H9 (cell line): ENCODE data around the gene PVALB. TPM values are rescaled to one million over a fixed set of nuclear protein-coding genes. Genes with fewer than 3 reads are reported as not detected.
A peak's percentile ranks its signal among the peaks of the same experiment; 100 is the strongest.

Experiments
- DNase-seq: peaks from one replicate; pipeline ENCODE4 v3.0.0-alpha.2; 2017
- H2AFZ ChIP-seq: one replicate; pipeline ENCODE4 v1.6.1; 2013; ENCODE audit warnings: mild to moderate bottlenecking, low read length, control low read depth, moderate library complexity
- H2AK5ac ChIP-seq: 2 replicates; pipeline ENCODE4 v1.6.1; 2013; ENCODE audit warnings: low read length, control low read depth, mixed read lengths; ENCODE audit not compliant: insufficient read length
- H2BK120ac ChIP-seq: one replicate; pipeline ENCODE4 v1.6.1; 2013; ENCODE audit warnings: low read depth, mild to moderate bottlenecking, low read length, control low read depth, inconsistent platforms; ENCODE audit not compliant: poor library complexity, severe bottlenecking
- H2BK12ac ChIP-seq: 2 replicates; pipeline ENCODE4 v1.6.1; 2013; ENCODE audit warnings: low read length, control low read depth, mixed read lengths, low read depth; ENCODE audit not compliant: insufficient read length
- H2BK15ac ChIP-seq: 2 replicates; pipeline ENCODE4 v1.6.1; 2013; ENCODE audit warnings: low read depth, low read length, control low read depth
- H2BK20ac ChIP-seq: one replicate; pipeline ENCODE4 v1.6.1; 2013; ENCODE audit warnings: low read depth, mild to moderate bottlenecking, low read length, control low read depth, inconsistent platforms; ENCODE audit not compliant: poor library complexity, severe bottlenecking
- H2BK5ac ChIP-seq: 2 replicates; pipeline ENCODE4 v1.6.1; 2013; ENCODE audit warnings: low read length, control low read depth, mixed read lengths; ENCODE audit not compliant: insufficient read length
- H3K14ac ChIP-seq: 2 replicates; pipeline ENCODE4 v1.6.1; 2013; ENCODE audit warnings: low read length, control low read depth; ENCODE audit not compliant: insufficient read depth
- H3K18ac ChIP-seq: 2 replicates; pipeline ENCODE4 v1.6.1; 2013; ENCODE audit warnings: low read depth, mild to moderate bottlenecking, mixed read lengths, low read length, control low read depth; ENCODE audit not compliant: insufficient read length
- H3K23ac ChIP-seq: 2 replicates; pipeline ENCODE4 v1.6.1; 2013; ENCODE audit warnings: low read length, control low read depth, mixed read lengths, low read depth; ENCODE audit not compliant: insufficient read length
- H3K23me2 ChIP-seq: 2 replicates; pipeline ENCODE4 v1.6.1; 2013; ENCODE audit warnings: low read depth, mild to moderate bottlenecking, mixed read lengths, low read length, control low read depth; ENCODE audit not compliant: insufficient read length, poor library complexity, severe bottlenecking
- H3K27ac ChIP-seq: 2 replicates; pipeline ENCODE4 v1.5.1; 2013; ENCODE audit warnings: low read length, control low read depth, mixed read lengths, low read depth; ENCODE audit not compliant: insufficient read length
- H3K27me3 ChIP-seq: 2 replicates; pipeline ENCODE4 v1.6.1; 2013; ENCODE audit warnings: low read length, control low read depth, inconsistent platforms; ENCODE audit not compliant: insufficient read depth
- H3K4ac ChIP-seq: 2 replicates; pipeline ENCODE4 v1.6.1; 2013; ENCODE audit warnings: low read depth, mild to moderate bottlenecking, control low read depth, inconsistent platforms, low read length, moderate library complexity
- H3K4me1 ChIP-seq: 2 replicates; pipeline ENCODE4 v1.6.1; 2013; ENCODE audit warnings: low read length, control low read depth, inconsistent platforms; ENCODE audit not compliant: insufficient read depth
- H3K4me2 ChIP-seq: 2 replicates; pipeline ENCODE4 v1.6.1; 2013; ENCODE audit warnings: low read length, control low read depth, mixed read lengths; ENCODE audit not compliant: insufficient read length, insufficient read depth
- H3K56ac ChIP-seq: 2 replicates; pipeline ENCODE4 v1.6.1; 2013; ENCODE audit warnings: low read depth, mild to moderate bottlenecking, mixed read lengths, low read length, control low read depth; ENCODE audit not compliant: insufficient read length
- H3K79me1 ChIP-seq: 2 replicates; pipeline ENCODE4 v1.6.1; 2013; ENCODE audit warnings: low read depth, mild to moderate bottlenecking, moderate library complexity, low read length, control low read depth, inconsistent platforms; ENCODE audit not compliant: insufficient read depth, poor library complexity, severe bottlenecking
- H3K79me2 ChIP-seq: 2 replicates; pipeline ENCODE4 v1.6.1; 2013; ENCODE audit warnings: low read length, control low read depth, inconsistent platforms; ENCODE audit not compliant: insufficient read depth
- H3K9ac ChIP-seq: 2 replicates; pipeline ENCODE4 v1.6.1; 2013; ENCODE audit warnings: low read length, control low read depth, mixed read lengths; ENCODE audit not compliant: insufficient read length; ENCODE audit errors: extremely low read depth
- H3K9me3 ChIP-seq: one replicate; pipeline ENCODE4 v1.6.1; 2013; ENCODE audit warnings: low read depth, low read length, inconsistent platforms; ENCODE audit not compliant: control insufficient read depth
- H3T11ph ChIP-seq: one replicate; pipeline ENCODE4 v1.6.1; 2013; ENCODE audit warnings: mild to moderate bottlenecking, low read length, control low read depth, inconsistent platforms
- H4K20me1 ChIP-seq: one replicate; pipeline ENCODE4 v1.6.1; 2013; ENCODE audit not compliant: control insufficient read depth, insufficient read length, insufficient read depth
- H4K5ac ChIP-seq: 2 replicates; pipeline ENCODE4 v1.6.1; 2013; ENCODE audit warnings: low read depth, mild to moderate bottlenecking, mixed read lengths, low read length, control low read depth; ENCODE audit not compliant: insufficient read length
- H4K8ac ChIP-seq: replicated peaks from 2 replicates; pipeline ENCODE4 v1.6.1; 2013; ENCODE audit warnings: low read length, control low read depth, mixed read lengths, low read depth; ENCODE audit not compliant: insufficient read length
- H4K91ac ChIP-seq: 2 replicates; pipeline ENCODE4 v1.6.1; 2013; ENCODE audit warnings: low read depth, mild to moderate bottlenecking, moderate library complexity, mixed read lengths, low read length, control low read depth; ENCODE audit not compliant: insufficient read length
- H3K27ac Mint-ChIP-seq, 3 experiments: 2 replicates in 2 of 3; 3 replicates in 1 of 3; pipeline ENCODE4 v1.8.0; 2020 to 2021; ENCODE audit warnings: mixed read lengths in 3 of 3, mild to moderate bottlenecking in 1 of 3, moderate library complexity in 1 of 3
- H3K27me3 Mint-ChIP-seq: 2 replicates; pipeline ENCODE4 v1.8.0; 2021; ENCODE audit warnings: low read depth, mild to moderate bottlenecking, moderate library complexity, mixed read lengths
- H3K36me3 Mint-ChIP-seq, 3 experiments: 2 replicates in 2 of 3; 3 replicates in 1 of 3; pipeline ENCODE4 v1.8.0; 2020 to 2021; ENCODE audit warnings: low read depth in 3 of 3, mixed read lengths in 3 of 3; ENCODE audit not compliant: insufficient read depth in 1 of 3
- H3K4me1 Mint-ChIP-seq, 2 experiments: 2 replicates each; pipeline ENCODE4 v1.8.0; 2020; ENCODE audit warnings: mixed read lengths in 2 of 2
- H3K4me3 Mint-ChIP-seq, 2 experiments: 2 replicates in 1 of 2; 3 replicates in 1 of 2; pipeline ENCODE4 v1.8.0; 2020 to 2021; ENCODE audit warnings: mild to moderate bottlenecking in 2 of 2, mixed read lengths in 2 of 2, moderate library complexity in 1 of 2
- H3K9me3 Mint-ChIP-seq, 2 experiments: 2 replicates in 1 of 2; 3 replicates in 1 of 2; pipeline ENCODE4 v1.8.0; 2020; ENCODE audit warnings: mild to moderate bottlenecking in 2 of 2, mixed read lengths in 2 of 2, moderate library complexity in 1 of 2
- CTCF ChIP-seq: fragments of 200-600 bp; sonication (generic); conservative IDR thresholded peaks from 3 replicates; pipeline ENCODE4 v1.8.0; 2021; ENCODE audit warnings: antibody characterized with exemption, mild to moderate bottlenecking
- WGBS: extraction: QIAGEN DNeasy Blood & Tissue Kit; methylation state at CpG from one replicate; pipeline ENCODE4 v1.1.7; 2013; ENCODE audit warnings: missing lambda C conversion rate, low lambda C conversion rate, mixed read lengths; ENCODE audit not compliant: insufficient read length; ENCODE audit errors: extremely low coverage; 5-methylcytosine and 5-hydroxymethylcytosine counted together
- total RNA-seq: library from RNA; stranded (reverse); gene quantifications from 2 replicates; pipeline ENCODE4 v1.2.1, GENCODE V29; 2021

Gene PVALB
- total RNA-seq, 1 experiment from 2014 or later = 2.7 TPM

GRCh38 chr22:36764060-36764459 is 52.8 kb downstream of the PVALB start:
- Histone ChIP-seq H4K8ac (no peak overlapping the region), H3K4me1 (no peaks in the 10 kb centered on the region), H3K9ac (no peak overlapping the region), H3K9me3 (no peaks in the 10 kb centered on the region), H3K27me3 (no peaks in the 10 kb centered on the region), H2BK120ac (no peak overlapping the region), H3K27ac (no peak overlapping the region), H3T11ph (no peak overlapping the region), H3K4ac (no peak overlapping the region), H2BK15ac (no peak overlapping the region), H2AFZ (no peak overlapping the region), H3K23ac (no peak overlapping the region), H2AK5ac (no peak overlapping the region), H2BK12ac (no peak overlapping the region), H2BK20ac (no peak overlapping the region), H3K14ac (no peak overlapping the region), H3K18ac (no peak overlapping the region), H3K79me1 (no peaks in the 10 kb centered on the region), H4K20me1 (no peaks in the 10 kb centered on the region), H4K91ac (no peak overlapping the region), H2BK5ac (no peak overlapping the region), H3K79me2 (no peaks in the 10 kb centered on the region), H3K4me2 (no peak overlapping the region), H3K56ac (no peak overlapping the region), H3K23me2 (no peaks in the 10 kb centered on the region), H4K5ac (no peak overlapping the region)
- peaks cover 3 to 11% of the 10 kb centered on the region in 2 experiments; a peak in 3 of 4 replicates for H3K4me1 Mint-ChIP-seq
- WGBS = no CpG with 5 or more reads among the region's 9 CpGs
- no peak overlapping the region; a peak in 1 of 7 replicates for H3K27ac Mint-ChIP-seq
- H3K27me3 Mint-ChIP-seq = no peaks in the 10 kb centered on the region
- H3K36me3 Mint-ChIP-seq = peaks cover 9 to 46% (median 34%) of the 10 kb centered on the region in 3 experiments; a peak in 6 of 7 replicates
- peak; percentile 5 for DNase-seq
- H3K9me3 Mint-ChIP-seq = no peaks in the 10 kb centered on the region
- no peak for TF ChIP-seq CTCF
- H3K4me3 Mint-ChIP-seq = no peak overlapping the region
